ENCODE measurements around the gene AP3B1. TPM values are rescaled to one million over a fixed set of nuclear protein-coding genes. Genes with fewer than 3 reads are reported as not detected.

AP3B1 gene
- total and polyA plus RNA-seq, 2 of the 8 experiments (the other 6 are each of a cell fraction or from before 2014, with no cell fraction given) = 45.8 to 48.3 TPM

DNA sequence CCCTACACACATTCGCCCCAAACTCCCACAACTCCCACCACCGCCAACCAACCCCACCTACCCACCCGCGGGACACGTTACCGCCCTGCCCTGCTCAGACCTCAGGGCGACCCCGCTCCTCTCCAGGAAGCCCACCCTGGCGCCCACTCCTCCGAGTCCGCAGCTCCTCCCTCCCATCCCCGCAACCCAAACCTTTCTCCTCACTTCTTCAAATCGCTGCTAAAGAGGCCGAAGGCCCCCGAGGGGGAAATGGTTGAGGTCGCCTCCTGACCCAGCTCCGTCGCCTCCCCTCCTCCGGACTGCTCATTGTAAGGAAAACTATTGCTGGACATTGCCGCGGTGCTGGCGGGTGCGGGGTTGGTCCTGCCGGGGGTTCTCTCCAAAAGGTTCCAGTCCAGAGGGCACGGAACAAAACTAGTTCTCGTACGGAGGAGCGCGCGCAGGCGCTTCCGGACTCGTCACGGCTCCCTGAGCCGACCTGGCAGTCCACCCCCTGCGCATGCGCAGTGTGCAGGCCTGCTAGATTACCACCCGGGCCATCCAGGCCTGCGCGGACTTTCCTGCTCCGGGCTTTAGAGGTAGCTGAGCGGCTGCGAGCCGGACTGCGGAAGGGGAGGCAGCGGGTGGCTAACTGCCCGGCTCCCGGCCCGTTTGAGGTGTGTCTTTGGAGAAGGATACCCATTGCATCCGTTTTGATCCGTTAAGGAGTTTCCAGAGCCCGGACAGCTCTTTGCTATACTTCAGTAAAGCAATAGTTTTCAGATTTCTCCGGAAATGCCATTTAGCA is at the start of gene AP3B1 (continued):
- TF ChIP-seq, protein P1, sequence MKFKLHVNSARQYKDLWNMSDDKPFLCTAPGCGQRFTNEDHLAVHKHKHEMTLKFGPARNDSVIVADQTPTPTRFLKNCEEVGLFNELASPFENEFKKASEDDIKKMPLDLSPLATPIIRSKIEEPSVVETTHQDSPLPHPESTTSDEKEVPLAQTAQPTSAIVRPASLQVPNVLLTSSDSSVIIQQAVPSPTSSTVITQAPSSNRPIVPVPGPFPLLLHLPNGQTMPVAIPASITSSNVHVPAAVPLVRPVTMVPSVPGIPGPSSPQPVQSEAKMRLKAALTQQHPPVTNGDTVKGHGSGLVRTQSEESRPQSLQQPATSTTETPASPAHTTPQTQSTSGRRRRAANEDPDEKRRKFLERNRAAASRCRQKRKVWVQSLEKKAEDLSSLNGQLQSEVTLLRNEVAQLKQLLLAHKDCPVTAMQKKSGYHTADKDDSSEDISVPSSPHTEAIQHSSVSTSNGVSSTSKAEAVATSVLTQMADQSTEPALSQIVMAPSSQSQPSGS (IDR thresholded peaks at IDR 0.05; ENCODE audit: low read length) = peak; percentile 57; the same call in 1 of the 2 replicates
- TF ChIP-seq BACH1 (IDR thresholded peaks at IDR 0.05; ENCODE audit: low read length) (peak; percentile 32; the same call in 1 of the 2 replicates), SIRT6 (IDR thresholded peaks at IDR 0.05; ENCODE audit: low read length) (no peak)

Data from H1 (cell line).